Activated naive CD8-positive, alpha-beta T cell treated with anti-CD3 and anti-CD28 coated beads for 36 hours (primary cell): ENCODE measurements around the gene TBC1D1. TPM values are rescaled to one million over a fixed set of nuclear protein-coding genes. Genes with fewer than 3 reads are reported as not detected.
"Not testable (repeated sequence)": the region's sequence is repeated elsewhere in the genome, so short reads cannot be mapped to it uniquely, and the experiment has no call there.

Source experiments
- DNase-seq: peaks from one replicate; pipeline ENCODE4 v3.0.0; 2021
- H3K27ac Mint-ChIP-seq: one replicate; pipeline ENCODE4 v1.8.0; 2022; ENCODE audit warnings: mild to moderate bottlenecking, moderate library complexity, mixed read lengths
- H3K27me3 Mint-ChIP-seq: one replicate; pipeline ENCODE4 v1.8.0; 2022; ENCODE audit warnings: mild to moderate bottlenecking, mixed read lengths
- H3K36me3 Mint-ChIP-seq: one replicate; pipeline ENCODE4 v1.8.0; 2021; ENCODE audit warnings: mild to moderate bottlenecking, mixed read lengths
- H3K4me1 Mint-ChIP-seq: one replicate; pipeline ENCODE4 v1.8.0; 2021; ENCODE audit warnings: mixed read lengths
- H3K4me3 Mint-ChIP-seq: one replicate; pipeline ENCODE4 v1.8.0; 2022; ENCODE audit warnings: mild to moderate bottlenecking, moderate library complexity, mixed read lengths
- H3K9me3 Mint-ChIP-seq: one replicate; pipeline ENCODE4 v1.8.0; 2022; ENCODE audit warnings: mixed read lengths
- total RNA-seq, 2 experiments: library from RNA; stranded (reverse); gene quantifications; one replicate each; pipeline ENCODE4 v1.2.3, GENCODE V29; 2021

The TBC1D1 gene
- total RNA-seq, 2 experiments from 2014 or later, result 79.6 to 80.3 TPM

DNA sequence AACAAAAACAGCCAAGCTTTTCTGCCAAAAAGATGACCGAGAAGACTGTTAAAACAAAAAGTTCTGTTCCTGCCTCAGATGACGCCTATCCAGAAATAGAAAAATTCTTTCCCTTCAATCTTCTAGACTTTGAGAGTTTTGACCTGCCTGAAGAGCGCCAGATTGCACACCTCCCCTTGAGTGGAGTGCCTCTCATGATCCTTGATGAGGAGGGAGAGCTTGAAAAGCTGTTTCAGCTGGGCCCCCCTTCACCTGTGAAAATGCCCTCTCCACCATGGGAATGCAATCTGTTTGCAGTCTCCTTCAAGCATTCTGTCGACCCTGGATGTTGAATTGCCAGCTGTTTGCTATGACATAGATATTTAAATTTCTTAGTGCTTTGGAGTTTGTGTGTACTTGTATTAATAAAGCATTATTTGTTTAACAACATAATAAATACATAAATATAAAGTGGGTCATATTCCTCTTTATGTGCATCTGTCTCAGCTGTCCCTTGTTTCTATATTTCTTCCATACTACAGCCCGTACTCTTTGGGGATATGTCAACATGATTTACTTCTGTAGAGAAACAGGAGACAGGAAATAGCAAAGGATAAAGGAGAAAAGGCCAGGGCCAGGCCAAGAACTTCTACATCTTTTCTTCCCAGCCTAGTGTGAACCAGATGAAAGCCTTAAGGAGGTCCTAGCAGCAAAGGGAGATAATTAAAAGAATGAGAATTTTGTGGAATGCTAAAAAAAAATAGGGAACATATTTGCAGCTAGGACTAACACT lies 70.0 kb downstream of the TBC1D1 start:
- Mint-ChIP-seq H3K4me1 (peaks cover 10% of the 10 kb centered on the region), H3K36me3 (peaks cover 5% of the 10 kb centered on the region), H3K9me3 (no peaks in the 10 kb centered on the region), H3K27me3 (no peaks in the 10 kb centered on the region), H3K27ac (no peak overlapping the region), H3K4me3 (no peak overlapping the region)
- DNase-seq, result no peak

DNA sequence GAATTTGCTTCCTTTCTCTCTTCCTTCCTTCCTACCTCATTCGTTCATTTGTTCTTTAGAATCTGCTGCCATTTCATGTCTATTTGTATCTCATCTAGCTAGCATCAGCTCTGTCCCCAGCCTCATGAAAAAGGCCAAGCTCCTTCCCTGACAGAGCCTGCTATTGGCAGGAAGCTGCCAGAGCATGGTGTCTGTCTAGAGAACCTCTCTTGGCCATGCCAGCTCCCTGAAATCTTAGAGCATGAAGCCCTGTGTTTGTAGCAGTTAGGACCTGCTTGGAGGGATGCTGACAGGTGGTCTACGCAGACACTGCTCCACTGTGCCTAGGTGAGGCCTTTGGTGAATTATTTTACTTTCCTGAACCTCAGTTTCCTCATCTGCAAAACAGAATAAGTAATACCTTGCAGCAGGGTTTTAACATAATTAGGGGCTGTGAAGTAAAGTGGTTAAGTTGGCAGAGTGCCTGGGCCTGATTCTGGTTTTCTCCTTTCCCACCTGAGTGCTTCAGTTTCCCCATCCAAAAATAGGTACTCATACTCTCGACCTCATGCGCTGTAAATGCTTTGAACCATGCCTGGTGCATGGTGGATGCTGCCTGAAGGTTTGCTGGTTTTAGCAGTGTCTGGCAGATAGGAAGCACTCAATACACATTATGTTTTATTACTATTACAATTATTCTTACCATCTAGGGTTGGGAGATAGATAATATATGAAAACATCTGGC lies 74.0 kb downstream of the TBC1D1 start:
- peaks cover 7% of the 10 kb centered on the region for H3K36me3 Mint-ChIP-seq
- peaks cover 18% of the 10 kb centered on the region for H3K4me1 Mint-ChIP-seq
- no peak overlapping the region for H3K27ac Mint-ChIP-seq
- no peak for DNase-seq
- no peak overlapping the region for H3K4me3 Mint-ChIP-seq
- H3K9me3 Mint-ChIP-seq, result peaks cover 2% of the 10 kb centered on the region
- H3K27me3 Mint-ChIP-seq, result no peaks in the 10 kb centered on the region

GRCh38 chr4:37966044-37966443 lies 75.2 kb downstream of the TBC1D1 start:
- DNase-seq, result no peak
- Mint-ChIP-seq H3K36me3 (peaks cover 12% of the 10 kb centered on the region), H3K4me3 (no peak overlapping the region), H3K4me1 (peaks cover 22% of the 10 kb centered on the region), H3K9me3 (peaks cover 4% of the 10 kb centered on the region), H3K27ac (no peak overlapping the region), H3K27me3 (no peaks in the 10 kb centered on the region)

DNA sequence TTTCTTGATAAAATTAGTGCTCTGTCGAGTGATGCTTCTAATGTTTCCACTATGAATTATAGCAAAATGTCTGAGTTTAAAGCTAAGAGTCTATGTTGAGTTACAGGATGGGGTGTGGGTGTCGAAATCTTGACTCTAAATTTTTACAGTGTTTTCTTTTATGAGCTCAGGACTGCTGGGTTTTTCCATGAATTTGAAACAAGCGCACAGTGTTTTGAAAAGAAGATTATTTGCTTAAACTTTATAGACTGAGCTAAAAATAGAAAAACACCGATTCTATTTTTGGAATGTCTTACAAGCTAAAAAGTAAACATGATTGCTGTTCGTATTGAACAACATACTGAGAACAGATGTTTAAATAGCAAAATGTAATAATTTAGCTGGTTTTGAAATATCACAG lies 76.9 kb downstream of the TBC1D1 start:
- peaks cover 22% of the 10 kb centered on the region for H3K4me1 Mint-ChIP-seq
- H3K9me3 Mint-ChIP-seq, result peaks cover 6% of the 10 kb centered on the region
- no peak for DNase-seq
- peaks cover 12% of the 10 kb centered on the region for H3K36me3 Mint-ChIP-seq
- no peaks in the 10 kb centered on the region for H3K27me3 Mint-ChIP-seq
- H3K4me3 Mint-ChIP-seq, result no peak overlapping the region
- H3K27ac Mint-ChIP-seq, result no peak overlapping the region

DNA sequence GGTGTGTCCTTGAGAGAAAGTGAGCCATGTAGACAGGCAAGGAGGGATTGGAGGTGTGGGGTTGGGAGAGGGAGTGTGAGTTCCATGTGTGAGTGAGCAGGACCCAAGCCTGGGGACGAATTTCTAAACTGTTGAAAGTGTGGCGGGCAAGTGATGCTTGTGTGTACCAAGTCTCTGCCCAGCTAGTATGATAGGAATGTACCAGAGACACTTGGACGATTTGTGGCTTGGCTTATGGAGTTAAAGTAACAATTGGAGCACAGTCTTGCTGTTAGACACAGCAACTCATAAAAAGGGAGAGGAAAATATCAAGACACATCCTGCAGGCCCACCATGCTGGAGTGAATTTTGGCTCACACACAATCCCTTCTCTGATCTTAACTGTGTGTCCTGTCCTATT lies 77.9 kb downstream of the TBC1D1 start:
- Mint-ChIP-seq H3K4me3 (no peak overlapping the region), H3K36me3 (peaks cover 11% of the 10 kb centered on the region), H3K27me3 (no peaks in the 10 kb centered on the region), H3K9me3 (peaks cover 6% of the 10 kb centered on the region), H3K4me1 (peaks cover 29% of the 10 kb centered on the region), H3K27ac (no peak overlapping the region)
- no peak for DNase-seq

DNA sequence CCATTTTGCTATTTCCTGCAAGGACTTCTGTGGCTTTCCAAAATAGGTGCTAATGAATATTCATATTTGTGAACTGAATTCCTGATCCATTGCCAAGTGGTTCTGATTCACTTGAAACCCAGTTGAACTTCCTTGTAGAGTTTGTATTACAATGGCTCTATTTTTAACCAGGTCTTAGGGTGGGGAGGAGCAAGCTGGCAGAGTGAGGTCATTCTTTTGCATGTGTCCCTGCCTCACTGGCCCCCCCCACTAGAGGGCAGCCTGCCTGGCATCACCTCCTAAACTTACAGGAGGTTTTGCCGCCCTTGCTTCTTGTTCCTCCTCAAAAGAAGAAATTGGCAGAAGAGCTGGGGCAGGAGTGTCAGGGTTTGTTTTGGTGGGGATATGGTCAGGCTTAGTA lies 79.8 kb downstream of the TBC1D1 start:
- peak; percentile 43 for DNase-seq
- Mint-ChIP-seq H3K4me3 (no peak overlapping the region), H3K27ac (no peak overlapping the region), H3K36me3 (peaks cover 10% of the 10 kb centered on the region), H3K27me3 (no peaks in the 10 kb centered on the region), H3K9me3 (peaks cover 6% of the 10 kb centered on the region), H3K4me1 (peaks cover 22% of the 10 kb centered on the region)

DNA sequence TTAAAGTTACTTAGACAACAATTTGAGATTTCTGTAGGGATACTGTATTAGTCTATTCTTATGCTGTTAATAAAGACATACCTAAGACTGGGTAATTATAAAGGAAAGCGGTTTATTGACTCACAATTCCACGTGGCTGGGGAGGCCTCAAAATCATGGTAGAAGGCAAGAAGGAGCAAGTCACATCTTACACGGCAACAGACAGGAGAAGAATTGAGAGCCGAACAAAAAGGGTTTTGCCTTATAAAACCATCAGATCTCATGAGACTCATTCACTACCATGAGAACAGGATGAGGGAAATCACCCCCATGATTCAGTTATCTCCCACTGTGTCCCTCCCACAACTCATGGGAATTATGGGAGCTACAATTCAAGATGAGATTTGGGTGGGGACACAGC lies 80.3 kb downstream of the TBC1D1 start:
- H3K27ac Mint-ChIP-seq, result no peak overlapping the region
- no peaks in the 10 kb centered on the region for H3K27me3 Mint-ChIP-seq
- DNase-seq, result no peak
- H3K36me3 Mint-ChIP-seq, result peaks cover 10% of the 10 kb centered on the region
- H3K4me3 Mint-ChIP-seq, result no peak overlapping the region
- H3K4me1 Mint-ChIP-seq, result peaks cover 18% of the 10 kb centered on the region
- H3K9me3 Mint-ChIP-seq, result peaks cover 6% of the 10 kb centered on the region

- Mint-ChIP-seq H3K27me3 (no peaks in the 10 kb centered on the region), H3K27ac (no peak overlapping the region), H3K4me3 (no peak overlapping the region), H3K36me3 (peaks cover 10% of the 10 kb centered on the region), H3K4me1 (peaks cover 23% of the 10 kb centered on the region), H3K9me3 (peaks cover 6% of the 10 kb centered on the region)
- no peak for DNase-seq
These were observed 82.6 kb downstream of the TBC1D1 start for GRCh38 chr4:37973441-37973840.

- not testable (repeated sequence) for H3K27ac Mint-ChIP-seq, H3K9me3 Mint-ChIP-seq, DNase-seq, H3K36me3 Mint-ChIP-seq, H3K4me3 Mint-ChIP-seq, H3K27me3 Mint-ChIP-seq
- H3K4me1 Mint-ChIP-seq, result peaks cover 35% of the 10 kb centered on the region
These were observed 84.5 kb downstream of the TBC1D1 start for GRCh38 chr4:37975321-37975822.

GRCh38 chr4:37976507-37976906 lies 85.6 kb downstream of the TBC1D1 start:
- Mint-ChIP-seq H3K36me3 (no peaks in the 10 kb centered on the region), H3K9me3 (no peaks in the 10 kb centered on the region), H3K27ac (peak overlapping the region; percentile 56), H3K4me3 (peak overlapping the region; percentile 62), H3K27me3 (no peaks in the 10 kb centered on the region), H3K4me1 (peaks cover 31% of the 10 kb centered on the region)
- no peak for DNase-seq

DNA sequence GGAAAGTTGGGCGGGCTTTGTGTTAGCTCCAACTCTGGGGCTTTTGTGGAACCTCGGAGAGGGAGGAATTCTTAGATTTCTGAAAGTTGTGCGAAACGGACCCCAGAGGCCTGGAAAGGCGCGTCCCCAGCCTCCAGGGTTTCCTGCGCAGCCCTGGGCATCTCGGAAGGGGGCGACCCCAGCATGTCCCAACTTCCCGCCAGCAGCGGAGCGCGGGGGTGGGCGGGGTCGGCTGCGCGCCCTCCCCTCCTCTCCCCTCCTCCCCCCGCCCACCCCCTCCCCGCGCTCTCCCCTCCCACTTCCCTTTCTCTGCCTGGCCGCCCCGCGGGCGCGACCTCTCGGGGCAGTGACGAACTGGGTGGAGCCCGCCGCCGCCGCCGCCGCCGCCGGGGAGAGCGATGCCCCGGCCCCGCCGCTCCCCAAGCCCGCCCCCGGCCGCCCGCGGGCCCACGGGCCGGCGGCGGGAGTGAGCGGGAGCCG lies 86.1 kb downstream of the TBC1D1 start:
- DNase-seq, result peak; percentile 85
- peak overlapping the region; percentile 56 for H3K27ac Mint-ChIP-seq
- H3K36me3 Mint-ChIP-seq, result no peaks in the 10 kb centered on the region
- peak overlapping the region; percentile 62 for H3K4me3 Mint-ChIP-seq
- H3K4me1 Mint-ChIP-seq, result peaks cover 33% of the 10 kb centered on the region
- no peaks in the 10 kb centered on the region for H3K9me3 Mint-ChIP-seq
- H3K27me3 Mint-ChIP-seq, result no peaks in the 10 kb centered on the region

DNA sequence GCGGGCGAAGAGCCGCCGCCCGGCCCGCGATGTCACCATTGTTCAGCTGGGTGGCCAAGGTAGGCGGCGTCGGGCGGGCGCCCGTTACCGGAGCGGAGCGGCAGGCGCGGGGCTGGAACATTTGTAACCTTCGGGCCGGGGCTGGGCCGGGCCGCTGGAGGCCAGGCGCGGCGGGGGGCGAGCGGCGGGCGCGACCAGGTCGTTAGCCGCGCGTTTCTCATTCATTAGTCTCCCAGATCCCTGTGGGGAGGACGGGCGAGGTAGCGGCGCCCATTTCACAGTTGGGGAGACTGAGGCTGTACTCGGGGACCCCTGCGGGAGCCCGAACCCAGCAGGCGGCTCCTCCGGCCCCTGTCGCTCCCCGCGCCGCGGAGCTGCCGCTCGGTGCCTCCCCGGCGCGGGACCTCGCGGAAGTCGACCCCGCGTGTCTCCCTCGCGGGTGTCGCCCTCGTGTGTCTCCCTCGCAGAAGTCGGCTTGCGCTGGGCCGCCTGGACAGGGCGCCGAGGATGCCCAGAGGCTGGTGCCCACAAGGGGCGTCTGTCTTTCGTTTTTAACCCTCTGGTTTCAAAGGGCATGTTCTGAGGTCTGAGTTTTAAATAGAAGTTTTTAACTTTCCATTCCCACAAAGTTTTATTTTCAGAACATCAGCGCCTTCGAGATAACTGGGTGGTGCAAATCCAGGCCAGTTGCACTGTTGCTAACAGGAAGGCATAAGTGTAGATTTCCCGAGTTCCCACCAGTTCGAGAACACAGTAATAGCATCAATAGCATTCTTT lies 86.8 kb downstream of the TBC1D1 start:
- Mint-ChIP-seq H3K4me3 (peak overlapping the region; percentile 80), H3K9me3 (no peaks in the 10 kb centered on the region), H3K27me3 (no peaks in the 10 kb centered on the region), H3K4me1 (peaks cover 35% of the 10 kb centered on the region), H3K27ac (peak overlapping the region; percentile 78), H3K36me3 (no peaks in the 10 kb centered on the region)
- peak; percentile 74 for DNase-seq

DNA sequence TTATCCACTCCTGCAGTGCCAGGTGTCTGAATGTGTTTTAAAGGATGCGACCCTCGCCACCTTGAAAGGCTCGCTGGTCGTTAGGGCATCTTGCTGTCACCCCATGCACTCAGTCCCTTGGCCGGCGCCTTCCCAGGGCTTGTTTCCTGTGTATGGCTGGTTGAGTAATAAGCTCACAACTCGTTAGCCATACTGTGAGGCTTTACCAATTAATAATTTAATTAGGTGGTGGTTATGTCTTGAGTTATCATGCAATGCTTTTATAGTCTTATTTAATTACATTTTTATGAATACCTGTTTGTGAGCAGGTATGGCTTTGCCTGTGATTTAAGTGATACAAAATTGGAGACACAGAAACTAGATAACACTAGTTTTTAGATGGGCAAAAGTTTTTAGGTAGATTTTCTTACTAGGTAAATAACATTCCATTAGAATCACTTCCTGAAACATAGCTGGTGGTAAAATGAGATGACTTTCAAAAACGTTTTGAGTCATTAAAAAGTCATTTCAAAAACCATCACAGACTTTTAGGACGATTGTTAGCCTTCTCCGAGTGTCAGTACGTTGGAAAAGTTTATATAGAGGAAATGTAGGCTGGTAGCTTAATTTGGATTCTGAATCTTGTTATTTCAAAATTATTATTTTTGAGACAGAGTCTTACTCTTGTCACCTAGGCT lies 87.5 kb downstream of the TBC1D1 start:
- no peaks in the 10 kb centered on the region for H3K9me3 Mint-ChIP-seq
- no peaks in the 10 kb centered on the region for H3K36me3 Mint-ChIP-seq
- H3K4me1 Mint-ChIP-seq, result peaks cover 32% of the 10 kb centered on the region
- peak overlapping the region; percentile 80 for H3K4me3 Mint-ChIP-seq
- no peaks in the 10 kb centered on the region for H3K27me3 Mint-ChIP-seq
- H3K27ac Mint-ChIP-seq, result peak overlapping the region; percentile 78
- DNase-seq, result peak; percentile 28

DNA sequence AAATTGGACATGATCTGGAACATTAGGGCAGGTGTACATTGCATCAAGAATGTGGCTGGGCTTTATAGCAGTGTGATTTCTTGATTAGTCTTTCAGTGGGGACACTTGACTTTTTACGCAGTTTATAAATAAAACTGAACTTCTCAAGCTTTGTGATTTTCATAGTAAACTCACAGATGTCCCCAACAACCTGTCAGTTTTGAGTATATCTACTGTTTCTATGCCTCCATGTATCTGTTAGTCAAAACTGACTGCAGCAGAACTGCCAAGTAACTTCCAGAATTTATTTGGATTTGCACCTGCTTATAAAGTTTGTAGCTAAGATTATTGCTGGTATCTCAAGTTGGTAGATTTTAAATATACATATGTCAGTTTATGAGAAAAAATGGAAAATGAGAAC lies 89.4 kb downstream of the TBC1D1 start:
- Mint-ChIP-seq H3K27ac (no peak overlapping the region), H3K4me3 (no peak overlapping the region), H3K9me3 (no peaks in the 10 kb centered on the region), H3K4me1 (peaks cover 32% of the 10 kb centered on the region), H3K27me3 (no peaks in the 10 kb centered on the region), H3K36me3 (no peaks in the 10 kb centered on the region)
- DNase-seq, result no peak
